SK-N-SH treated with all-trans-retinoic acid at 6 μM for 48 hours (cell line): ENCODE measurements around the gene PRDX4.

ENCODE experiments used
- ATAC-seq: fragments of 200-7000 bp; cut with Tn5 transposase; 3 replicates; pipeline ENCODE4 v1.9.1; 2020; ENCODE audit warnings: mild to moderate bottlenecking, moderate library complexity
- ARNTL ChIP-seq: fragments of 450-650 bp; formaldehyde crosslinking; IDR thresholded peaks from 2 replicates; pipeline ENCODE4 v1.5.0; 2020; ENCODE audit warnings: low read depth, mild to moderate bottlenecking, moderate library complexity, borderline replicate concordance
- BACH2 ChIP-seq: fragments of 250-450 bp; sonication (Bioruptor Pico); IDR thresholded peaks from 2 replicates; pipeline ENCODE4 v1.9.0; 2021; ENCODE audit warnings: mild to moderate bottlenecking, borderline replicate concordance
- CREB5 ChIP-seq: fragments of 250-450 bp; sonication (Bioruptor Pico); IDR thresholded peaks from 2 replicates; pipeline ENCODE4 v1.5.1; 2020; ENCODE audit warnings: low read depth, mild to moderate bottlenecking, moderate library complexity
- CSDC2 ChIP-seq: fragments of 250-450 bp; sonication (Bioruptor Pico); IDR thresholded peaks from 2 replicates; pipeline ENCODE4 v1.5.0; 2020; ENCODE audit warnings: mild to moderate bottlenecking, moderate library complexity
- CSRNP3 ChIP-seq: fragments of 250-450 bp; sonication (Bioruptor Pico); IDR thresholded peaks from 2 replicates; pipeline ENCODE4 v1.5.1; 2021; ENCODE audit warnings: mild to moderate bottlenecking, moderate library complexity
- ESRRG ChIP-seq: fragments of 250-450 bp; sonication (Bioruptor Pico); IDR thresholded peaks from 2 replicates; pipeline ENCODE4 v1.6.1; 2021; ENCODE audit warnings: mild to moderate bottlenecking
- GLIS3 ChIP-seq: fragments of 250-450 bp; sonication (Bioruptor Pico); IDR thresholded peaks from 2 replicates; pipeline ENCODE4 v1.5.0; 2020; ENCODE audit warnings: mild to moderate bottlenecking, moderate library complexity
- ISL1 ChIP-seq: fragments of 250-450 bp; sonication (Bioruptor Pico); IDR thresholded peaks from 2 replicates; pipeline ENCODE4 v2.1.2; 2022; ENCODE audit warnings: mild to moderate bottlenecking, moderate library complexity
- OSR1 ChIP-seq: fragments of 250-450 bp; sonication (Bioruptor Pico); IDR thresholded peaks from 2 replicates; pipeline ENCODE4 v1.8.0; 2022; ENCODE audit warnings: moderate library complexity, mild to moderate bottlenecking, inconsistent platforms
- POU6F1 ChIP-seq: fragments of 250-450 bp; sonication (Bioruptor Pico); IDR thresholded peaks from 2 replicates; pipeline ENCODE4 v1.8.0; 2021; ENCODE audit warnings: low read depth, mild to moderate bottlenecking, moderate library complexity, borderline replicate concordance
- PPARA ChIP-seq: fragments of 250-450 bp; sonication (Bioruptor Pico); IDR thresholded peaks from 2 replicates; pipeline ENCODE4 v1.5.0; 2020; ENCODE audit warnings: mild to moderate bottlenecking, borderline replicate concordance
- RARB ChIP-seq: fragments of 250-450 bp; sonication (Bioruptor Pico); IDR thresholded peaks from 2 replicates; pipeline ENCODE4 v1.8.0; 2021; ENCODE audit warnings: mild to moderate bottlenecking, moderate library complexity
- SNAI2 ChIP-seq: fragments of 250-450 bp; sonication (Bioruptor Pico); IDR thresholded peaks from 2 replicates; pipeline ENCODE4 v1.5.0; 2020; ENCODE audit warnings: mild to moderate bottlenecking, moderate library complexity
- TCF4 ChIP-seq: fragments of 250-450 bp; sonication (Bioruptor Pico); IDR thresholded peaks from 2 replicates; pipeline ENCODE4 v1.8.0; 2021; ENCODE audit warnings: mild to moderate bottlenecking, moderate library complexity, borderline replicate concordance
- TOX ChIP-seq: fragments of 250-450 bp; sonication (Bioruptor Pico); IDR thresholded peaks from 2 replicates; pipeline ENCODE4 v1.8.0; 2021; ENCODE audit warnings: mild to moderate bottlenecking, moderate library complexity, borderline replicate concordance
- TSHZ2 ChIP-seq: fragments of 250-450 bp; sonication (Bioruptor Pico); IDR thresholded peaks from 2 replicates; pipeline ENCODE4 v1.5.0; 2020; ENCODE audit warnings: mild to moderate bottlenecking, moderate library complexity
- ZC3H10 ChIP-seq: fragments of 250-450 bp; sonication (Bioruptor Pico); IDR thresholded peaks from 2 replicates; pipeline ENCODE4 v1.5.1; 2021; ENCODE audit warnings: mild to moderate bottlenecking, moderate library complexity
- ZFP3 ChIP-seq: fragments of 250-450 bp; sonication (Bioruptor Pico); IDR thresholded peaks from 2 replicates; pipeline ENCODE4 v1.5.0; 2020; ENCODE audit warnings: mild to moderate bottlenecking, moderate library complexity
- ZFP30 ChIP-seq: fragments of 450-650 bp; formaldehyde crosslinking; IDR thresholded peaks from 2 replicates; pipeline ENCODE4 v1.5.0; 2022; ENCODE audit warnings: mild to moderate bottlenecking, moderate library complexity
- ZNF565 ChIP-seq: fragments of 450-650 bp; formaldehyde crosslinking; conservative IDR thresholded peaks from 2 replicates; pipeline ENCODE4 v1.5.0; 2020; ENCODE audit warnings: low read depth, mild to moderate bottlenecking, moderate library complexity
- ZNF70 ChIP-seq: fragments of 450-650 bp; formaldehyde crosslinking; IDR thresholded peaks from 2 replicates; pipeline ENCODE4 v1.5.0; 2020; ENCODE audit warnings: mild to moderate bottlenecking, moderate library complexity
- ZNF8 ChIP-seq: fragments of 450-650 bp; formaldehyde crosslinking; IDR thresholded peaks from 2 replicates; pipeline ENCODE4 v1.5.0; 2020; ENCODE audit warnings: mild to moderate bottlenecking, moderate library complexity

PRDX4 gene

GRCh38 chrX:23628131-23628530 lies 39.2 kb upstream of the PRDX4 start (continued):
- TF ChIP-seq ARNTL (CRISPR knock-in tag), result no peak
- no peak for TF ChIP-seq CSDC2 (CRISPR knock-in tag)
- TF ChIP-seq ZC3H10 (CRISPR knock-in tag), result no peak
- no peak for TF ChIP-seq ISL1 (CRISPR knock-in tag)
- no peak for TF ChIP-seq PPARA (CRISPR knock-in tag)

GRCh38 chrX:23631136-23631535 lies 36.2 kb upstream of the PRDX4 start:
- ATAC-seq, result no peak
- TF ChIP-seq GLIS3 (CRISPR knock-in tag) (no peak), OSR1 (CRISPR knock-in tag) (no peak)

GRCh38 chrX:23633834-23634580 lies 33.3 kb upstream of the PRDX4 start:
- ATAC-seq, result 0 out of 3 replicates have a peak, but pooled peaks have one; percentile 30
- TF ChIP-seq TOX (CRISPR knock-in tag), result no peak
- no peak for TF ChIP-seq CREB5
- TF ChIP-seq ZFP30 (CRISPR knock-in tag), result no peak
- TF ChIP-seq ARNTL (CRISPR knock-in tag), result no peak
- TF ChIP-seq ZNF8, result no peak
- no peak for TF ChIP-seq POU6F1
- no peak for TF ChIP-seq RARB
- TF ChIP-seq PPARA (CRISPR knock-in tag), result no peak
- no peak for TF ChIP-seq ZNF565 (CRISPR knock-in tag)
- TF ChIP-seq ESRRG (CRISPR knock-in tag), result no peak
- no peak for TF ChIP-seq ZFP3 (CRISPR knock-in tag)
- no peak for TF ChIP-seq TSHZ2 (CRISPR knock-in tag)
- no peak for TF ChIP-seq ZNF70 (CRISPR knock-in tag)
- no peak for TF ChIP-seq SNAI2 (CRISPR knock-in tag)
- TF ChIP-seq BACH2 (CRISPR knock-in tag), result no peak
- no peak for TF ChIP-seq CSRNP3 (CRISPR knock-in tag)
- TF ChIP-seq ZC3H10 (CRISPR knock-in tag), result no peak
- no peak for TF ChIP-seq TCF4 (CRISPR knock-in tag)
- no peak for TF ChIP-seq GLIS3 (CRISPR knock-in tag)
- TF ChIP-seq CSDC2 (CRISPR knock-in tag), result no peak

- TF ChIP-seq ZNF70 (CRISPR knock-in tag) (no peak), CSDC2 (CRISPR knock-in tag) (no peak), PPARA (CRISPR knock-in tag) (no peak), GLIS3 (CRISPR knock-in tag) (no peak), RARB (no peak), TOX (CRISPR knock-in tag) (no peak), ISL1 (CRISPR knock-in tag) (no peak), ZNF8 (no peak), SNAI2 (CRISPR knock-in tag) (no peak), TCF4 (CRISPR knock-in tag) (no peak), CSRNP3 (CRISPR knock-in tag) (no peak), ZFP30 (CRISPR knock-in tag) (no peak), ZC3H10 (CRISPR knock-in tag) (no peak), ESRRG (CRISPR knock-in tag) (no peak), ZFP3 (CRISPR knock-in tag) (no peak), ZNF565 (CRISPR knock-in tag) (no peak), POU6F1 (no peak), CREB5 (no peak)
- no peak; the same call in 2 of the 3 replicates for ATAC-seq
Observed at GRCh38 chrX:23637187-23637586, 30.1 kb upstream of the PRDX4 start.
